ENCODE results near the gene SRMS.

SRMS gene

GRCh38 chr20:63587776-63588591 lies 40.4 kb upstream of the SRMS start:
- no peak for DNase-seq (ENCODE audit: low spot score)
- no peak for TF ChIP-seq CTCF (IDR thresholded peaks at IDR 0.05; ENCODE audit: borderline replicate concordance, control extremely low read depth, extremely low read depth, insufficient read depth, missing control alignments)
- in situ Hi-C loops (cut with MboI; ENCODE audit: low sequenced_read_pairs, unreplicated experiment): no loop called here

- TF ChIP-seq CTCF (IDR thresholded peaks at IDR 0.05; ENCODE audit: borderline replicate concordance, control extremely low read depth, extremely low read depth, insufficient read depth, missing control alignments): no peak
- DNase-seq (ENCODE audit: low spot score): no peak
- in situ Hi-C loops (cut with MboI; ENCODE audit: low sequenced_read_pairs, unreplicated experiment): no loop called here
These were observed 39.7 kb upstream of the SRMS start for GRCh38 chr20:63587256-63587655.

GRCh38 chr20:63586797-63587196 lies 39.2 kb upstream of the SRMS start:
- in situ Hi-C loops (cut with MboI; ENCODE audit: low sequenced_read_pairs, unreplicated experiment): no loop called here

GRCh38 chr20:63585616-63586565 lies 38.3 kb upstream of the SRMS start:
- in situ Hi-C loops (cut with MboI; ENCODE audit: low sequenced_read_pairs, unreplicated experiment): no loop called here
- no peak for TF ChIP-seq CTCF (IDR thresholded peaks at IDR 0.05; ENCODE audit: borderline replicate concordance, control extremely low read depth, extremely low read depth, insufficient read depth, missing control alignments)

More at GRCh38 chr20:63586797-63587196, 39.2 kb upstream of the SRMS start:
- no peak for TF ChIP-seq CTCF (IDR thresholded peaks at IDR 0.05; ENCODE audit: borderline replicate concordance, control extremely low read depth, extremely low read depth, insufficient read depth, missing control alignments)
- no peak for DNase-seq (ENCODE audit: low spot score)

GRCh38 chr20:63582382-63583063 lies 35.0 kb upstream of the SRMS start:
- no peak for DNase-seq (ENCODE audit: low spot score)
- in situ Hi-C loops (cut with MboI; ENCODE audit: low sequenced_read_pairs, unreplicated experiment): no loop called here
- TF ChIP-seq CTCF (IDR thresholded peaks at IDR 0.05; ENCODE audit: borderline replicate concordance, control extremely low read depth, extremely low read depth, insufficient read depth, missing control alignments): no peak

More at GRCh38 chr20:63585616-63586565, 38.3 kb upstream of the SRMS start:
- DNase-seq (ENCODE audit: low spot score): no peak
